NCI-H2081 (cell line): ENCODE data around the gene RAPGEF5.

Source experiments
- DNase-seq, 2 experiments: peaks; one replicate each; lab custom pipeline; 2025; lab: John Stamatoyannopoulos, UW

Gene RAPGEF5

DNA sequence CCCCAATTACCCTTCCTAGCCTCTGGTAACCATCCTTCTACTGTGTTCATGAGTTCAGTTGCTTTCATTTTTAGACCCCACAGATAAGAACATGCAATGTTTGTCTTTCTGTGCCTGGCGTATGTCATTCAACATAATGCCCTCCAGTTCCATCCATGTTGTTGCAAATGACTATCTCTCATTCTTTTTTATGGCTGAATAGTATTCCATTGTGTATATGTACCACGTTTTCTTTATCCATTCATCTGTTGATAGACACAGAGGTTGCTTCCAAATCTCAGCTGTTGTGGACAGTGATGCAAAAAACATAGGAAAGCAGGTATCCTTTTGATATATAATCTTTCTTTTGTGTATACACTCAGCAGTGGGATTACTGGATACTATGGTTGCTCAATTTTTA is 51.2 kb downstream of the RAPGEF5 start:
- DNase-seq, result no peak

DNA sequence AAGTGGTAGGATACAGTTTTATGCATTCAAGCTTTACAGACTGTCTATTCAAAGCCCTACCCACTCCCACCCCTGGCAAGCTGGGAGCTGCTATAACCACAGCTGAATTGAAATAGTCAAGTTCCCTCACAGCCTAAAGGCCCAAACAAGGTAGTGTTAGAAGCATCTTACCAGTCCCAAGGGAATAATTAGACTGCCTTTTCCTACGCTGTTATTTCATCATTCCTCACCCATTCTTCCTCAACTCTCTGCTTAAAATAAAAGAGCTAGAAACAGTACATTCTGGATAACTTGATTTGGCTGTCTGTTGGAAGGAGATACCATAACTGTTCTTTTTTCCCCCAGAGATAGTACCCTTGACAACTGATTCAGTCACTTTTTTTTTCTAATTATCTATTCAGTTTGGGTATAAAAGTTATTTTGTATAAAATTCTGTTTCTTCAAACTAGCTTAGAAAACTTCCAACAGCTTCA is 54.0 kb downstream of the RAPGEF5 start:
- DNase-seq, result no peak

DNA sequence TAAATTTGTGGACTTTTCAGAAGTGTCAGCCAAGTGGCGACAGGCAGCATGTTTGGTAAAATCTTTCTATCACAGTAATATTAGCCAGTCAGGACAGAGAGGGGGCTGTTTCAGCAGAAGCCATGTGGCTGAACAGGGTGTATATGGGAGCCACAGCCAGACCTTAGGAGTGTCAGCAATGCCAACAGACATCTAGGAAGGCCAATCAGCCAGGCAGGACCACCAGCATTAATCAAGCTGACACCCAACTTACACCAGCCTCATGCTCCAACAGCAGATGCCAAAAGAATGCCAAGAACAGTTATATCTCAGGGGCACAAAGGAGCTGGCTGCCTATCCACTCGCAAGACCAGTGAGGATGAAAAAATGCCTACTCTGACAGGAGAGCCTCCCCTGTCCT is 54.8 kb downstream of the RAPGEF5 start:
- DNase-seq, result no peak

DNA sequence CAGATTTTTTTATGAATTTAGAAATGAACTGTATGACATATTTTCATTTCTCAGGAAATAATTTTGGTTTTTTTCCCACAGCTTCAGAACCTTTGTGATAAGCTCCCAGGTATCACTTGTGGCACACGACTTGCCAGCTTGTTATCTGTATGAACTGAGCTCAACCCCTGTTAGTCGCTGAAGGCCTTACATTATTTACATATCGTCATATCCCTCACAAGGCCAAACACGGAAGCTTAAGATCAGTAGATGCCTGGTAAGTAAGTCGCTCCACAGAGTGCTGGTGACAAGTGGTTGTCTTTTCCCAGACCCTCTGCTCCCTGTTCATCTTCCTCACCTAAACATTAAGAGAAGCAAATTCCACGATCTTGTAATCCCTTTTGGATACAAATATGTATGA is 55.2 kb downstream of the RAPGEF5 start:
- DNase-seq, result no peak

DNA sequence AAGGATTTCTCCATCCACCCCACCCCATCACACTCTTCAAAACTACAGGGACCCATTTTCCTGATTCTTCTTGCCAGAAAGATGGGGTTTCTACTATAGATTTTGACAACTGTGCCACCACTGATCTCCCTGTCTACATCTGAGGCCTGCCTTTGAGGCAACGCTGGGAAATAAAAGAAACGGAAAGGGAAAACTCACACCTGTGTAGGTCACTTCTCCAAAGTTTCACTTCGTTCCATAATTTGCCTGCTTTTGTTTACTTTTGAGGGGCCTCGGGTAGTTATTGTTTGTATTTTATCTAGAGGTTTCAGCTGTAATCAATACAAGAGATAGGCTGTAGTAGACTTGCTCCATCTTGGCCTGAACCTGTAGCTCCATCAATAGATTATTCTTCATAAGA is 56.1 kb downstream of the RAPGEF5 start:
- DNase-seq, result no peak

DNA sequence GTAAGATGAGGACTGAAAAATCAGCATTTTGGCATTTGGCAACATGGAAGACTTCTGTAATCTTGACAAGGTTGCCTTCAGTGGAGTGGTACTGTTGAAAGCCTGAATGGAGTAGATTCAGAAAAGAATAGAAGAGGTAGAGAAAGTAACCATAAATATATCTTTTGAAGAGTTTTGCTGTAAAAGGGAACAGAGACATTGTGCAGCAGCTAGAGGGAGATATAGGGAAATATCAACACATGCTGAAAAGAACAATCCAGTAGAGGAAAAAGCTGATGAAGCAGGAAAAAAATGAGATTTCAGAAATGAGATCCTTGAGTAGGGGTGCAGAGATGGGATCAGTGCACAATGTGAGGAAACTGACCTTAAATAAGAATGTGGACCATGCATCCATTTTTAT is 60.0 kb downstream of the RAPGEF5 start:
- DNase-seq, result no peak

DNA sequence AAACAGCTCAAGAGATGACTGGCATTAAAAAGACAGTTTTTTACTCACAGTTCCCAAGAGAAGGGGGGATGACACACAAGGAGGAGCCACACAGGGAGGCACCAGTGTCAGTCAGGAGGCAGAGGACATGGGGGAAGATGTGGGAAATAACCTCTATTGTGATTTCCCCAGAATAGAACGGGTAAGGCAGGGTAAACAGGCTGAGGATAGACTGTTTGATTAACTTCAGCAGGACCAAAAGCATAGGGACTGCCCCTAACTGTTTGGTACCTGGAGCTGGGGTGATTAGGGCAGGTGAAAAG is 60.7 kb downstream of the RAPGEF5 start:
- no peak for DNase-seq

DNA sequence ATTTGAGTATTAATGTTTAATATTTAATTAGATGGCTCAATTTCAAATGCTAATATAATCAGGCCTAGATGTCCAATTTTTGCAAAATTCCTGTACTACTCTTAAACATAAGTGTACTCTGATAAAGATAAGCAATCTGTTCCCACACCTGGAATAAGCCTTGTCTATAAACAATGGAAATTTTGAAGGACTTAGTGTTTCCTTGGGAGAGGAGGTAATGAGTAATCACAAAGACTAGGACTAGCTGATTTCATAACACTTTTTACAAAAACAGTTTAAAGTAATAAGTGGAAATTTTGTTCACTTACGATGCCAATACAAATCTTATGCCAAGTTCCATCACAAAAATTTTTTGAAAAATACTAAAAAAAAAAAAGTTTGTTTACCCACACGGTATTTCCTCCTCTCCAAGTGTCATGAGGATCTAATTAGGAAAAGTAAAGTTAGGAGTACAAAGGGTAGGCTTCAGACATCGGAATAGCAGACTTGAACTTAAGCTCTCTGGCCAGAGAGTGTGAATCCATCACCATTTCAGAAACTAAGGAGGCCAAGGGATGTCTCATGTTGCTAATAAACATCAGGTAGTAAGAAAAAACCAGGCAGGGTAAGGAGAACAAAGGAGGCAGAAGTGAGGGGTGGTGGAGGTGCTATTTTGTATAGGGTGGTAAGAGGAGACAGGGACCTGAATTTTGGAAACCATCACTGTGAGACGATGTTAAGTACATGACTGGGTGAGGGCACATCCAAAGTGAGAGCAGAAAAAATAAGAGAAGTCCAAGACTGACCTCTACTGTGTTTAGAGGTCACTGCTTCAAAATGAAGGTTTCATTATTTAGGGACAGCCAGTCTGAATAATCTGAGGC is 61.3 kb downstream of the RAPGEF5 start:
- no peak for DNase-seq

DNA sequence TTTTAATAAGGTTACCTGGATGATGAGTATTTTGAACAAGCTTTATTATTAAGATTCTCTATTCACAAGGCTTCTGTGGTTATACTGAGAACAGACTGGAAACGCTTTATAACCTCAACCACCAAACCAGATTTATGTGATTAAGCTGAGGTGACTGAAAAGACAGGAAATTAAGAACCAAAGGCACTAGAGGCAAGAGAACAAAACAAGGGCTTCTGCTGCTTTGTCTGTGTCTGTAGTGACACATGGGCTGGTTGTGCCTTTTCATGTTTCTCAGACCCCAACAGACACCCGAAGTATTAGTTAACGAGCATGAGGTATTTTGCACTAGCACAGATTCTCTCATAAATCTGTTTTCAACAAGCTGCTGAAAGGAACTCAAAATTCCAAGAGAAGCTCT is 64.4 kb downstream of the RAPGEF5 start:
- no peak for DNase-seq

DNA sequence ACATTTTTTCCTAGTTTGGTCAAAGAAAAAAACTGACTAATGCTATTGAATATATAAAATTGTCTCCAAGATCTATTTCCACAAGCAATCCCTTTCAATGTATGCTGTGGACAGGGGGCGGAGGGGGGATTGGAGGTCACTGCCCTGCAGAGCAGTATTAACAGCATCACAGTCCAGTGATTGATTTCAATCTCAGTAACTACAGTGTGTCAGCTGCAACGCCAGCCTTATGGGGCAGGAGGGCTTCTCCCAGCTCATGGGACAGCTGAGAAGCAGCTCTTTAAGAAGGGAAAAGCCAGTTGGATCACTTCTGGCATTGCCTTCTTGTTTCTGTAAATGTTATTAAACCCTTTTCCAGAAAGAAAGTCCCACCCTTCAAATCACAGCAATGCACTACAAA is 65.0 kb downstream of the RAPGEF5 start:
- DNase-seq, result no peak

DNA sequence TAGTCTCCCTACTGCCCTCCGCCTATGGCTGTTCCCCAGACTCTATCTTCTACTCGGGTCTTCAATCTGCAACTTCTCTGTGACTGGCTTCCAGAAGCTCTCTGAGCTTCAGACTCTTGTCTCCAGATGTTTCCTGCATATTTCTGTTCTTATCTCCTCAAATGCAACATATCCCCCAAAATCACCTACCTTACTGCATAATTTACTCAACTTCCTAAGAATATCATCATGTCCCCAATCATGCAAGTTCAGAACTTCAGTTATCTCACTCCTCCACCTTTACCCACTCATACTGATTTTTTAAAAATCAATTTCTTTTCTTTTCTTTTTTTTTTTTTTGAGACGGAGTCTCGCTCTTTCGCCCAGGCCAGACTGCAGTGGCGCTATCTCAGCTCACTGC is 68.8 kb downstream of the RAPGEF5 start:
- DNase-seq, result no peak

DNA sequence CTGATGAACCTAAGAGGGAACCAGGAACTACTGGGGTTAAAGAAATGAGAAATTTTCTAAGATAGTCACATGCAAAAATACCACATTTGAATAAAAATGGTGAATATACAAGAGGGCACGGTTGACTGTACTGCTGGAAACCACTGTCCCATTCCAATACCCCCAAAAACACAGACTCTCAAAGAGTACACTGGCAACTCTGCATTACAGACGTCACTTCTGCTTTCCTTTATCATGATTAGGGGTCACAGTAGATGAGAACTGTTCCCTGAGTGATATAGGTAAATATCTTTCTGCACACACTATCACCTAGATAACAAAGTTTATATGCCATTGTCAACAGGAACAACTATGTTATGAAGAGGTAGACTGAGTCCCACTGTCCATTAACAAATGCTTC is 69.5 kb downstream of the RAPGEF5 start:
- no peak for DNase-seq

DNA sequence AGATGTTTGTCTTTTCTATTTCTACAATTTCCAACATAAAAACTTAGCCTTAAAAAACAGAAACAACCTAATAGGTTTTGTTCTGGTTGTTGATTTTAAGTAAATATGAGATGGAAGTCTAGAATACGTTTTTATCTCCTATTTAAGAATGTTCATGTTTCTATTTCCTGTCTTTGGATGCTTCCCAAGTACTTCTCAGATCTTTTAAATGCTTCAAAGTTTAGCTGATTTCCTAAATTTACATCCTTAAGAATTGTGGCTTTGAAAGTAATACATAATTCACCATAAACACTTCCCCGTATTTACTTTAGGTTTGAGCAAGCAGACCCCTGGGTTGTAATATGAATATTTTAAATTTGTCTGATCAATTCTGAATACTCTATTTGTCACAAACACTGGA is 70.5 kb downstream of the RAPGEF5 start:
- DNase-seq, result no peak

DNA sequence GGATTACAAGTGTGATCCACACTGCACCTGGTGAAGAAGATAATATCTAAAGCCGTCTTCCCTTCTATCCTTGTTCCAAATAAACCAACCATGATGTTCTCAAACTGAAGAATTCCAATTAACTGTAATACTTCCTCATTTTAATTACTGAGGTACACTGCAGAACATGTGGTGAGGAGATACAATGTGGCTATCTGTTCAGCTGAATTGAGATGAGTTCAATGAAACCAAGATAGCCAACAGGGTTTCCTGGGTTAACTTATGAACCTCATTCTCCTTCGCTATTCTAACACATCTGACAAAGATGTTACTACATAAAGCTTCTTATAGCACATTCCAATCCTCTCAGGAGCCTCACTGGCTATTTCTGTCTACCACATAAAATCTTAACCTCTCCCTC is 75.5 kb downstream of the RAPGEF5 start:
- no peak for DNase-seq

DNA sequence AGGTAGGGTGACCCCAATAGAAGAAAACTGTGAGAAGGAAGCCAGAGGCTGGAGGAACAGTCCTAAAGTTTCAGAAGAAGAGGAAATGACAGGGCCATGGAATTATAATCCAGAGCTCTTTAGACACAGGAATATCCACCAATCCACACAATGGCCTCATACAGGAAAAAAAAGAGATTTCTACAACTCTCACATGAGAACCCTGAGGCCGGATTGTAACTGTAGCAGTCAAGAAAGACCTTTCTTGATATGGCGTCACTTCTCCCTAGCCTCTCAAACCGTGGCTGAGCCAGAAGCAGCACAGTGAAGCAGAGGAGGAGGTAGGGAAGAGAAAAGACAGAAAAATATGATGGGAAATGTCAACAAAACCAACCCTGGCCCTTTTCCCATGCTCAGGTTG is 76.9 kb downstream of the RAPGEF5 start:
- DNase-seq, result no peak

DNA sequence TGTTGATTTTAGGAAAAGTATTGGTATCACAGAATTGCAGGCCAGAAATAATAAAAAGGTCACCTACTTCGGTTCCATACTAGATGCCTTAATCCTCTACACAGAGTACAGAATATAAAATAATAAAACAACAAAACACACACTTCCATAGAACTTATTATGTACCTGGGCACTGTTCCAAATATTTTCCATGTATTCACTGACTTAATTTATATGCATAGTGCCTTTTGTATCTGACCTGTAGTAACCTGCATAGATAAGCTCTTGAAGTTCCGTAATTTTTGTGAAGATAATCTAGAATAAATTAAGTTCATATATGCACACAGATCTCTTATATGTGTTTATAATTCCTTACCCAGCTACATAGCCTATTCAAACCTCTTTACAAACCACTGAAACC is 78.3 kb downstream of the RAPGEF5 start:
- DNase-seq, result peak in 1 of 2 experiments; percentile 16

DNA sequence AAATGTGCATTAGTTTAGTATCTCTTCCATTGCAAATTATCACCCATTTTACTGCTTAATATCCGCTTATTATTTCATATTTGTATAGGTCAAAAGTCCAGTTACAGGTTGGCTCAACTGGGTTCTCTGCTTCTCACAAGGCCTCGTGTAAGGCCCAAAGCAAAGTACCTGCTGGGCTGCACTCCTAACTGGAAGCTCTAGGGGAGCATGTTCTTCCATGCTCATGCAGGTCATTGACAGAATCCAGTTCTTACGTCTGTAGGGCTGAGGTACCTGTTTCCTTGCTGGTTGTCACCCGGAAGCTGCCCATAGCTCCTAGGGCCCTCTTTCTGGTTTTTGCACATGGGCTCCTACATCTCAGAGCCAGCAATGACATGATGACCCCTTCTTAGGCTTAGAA is 79.6 kb downstream of the RAPGEF5 start:
- no peak for DNase-seq

DNA sequence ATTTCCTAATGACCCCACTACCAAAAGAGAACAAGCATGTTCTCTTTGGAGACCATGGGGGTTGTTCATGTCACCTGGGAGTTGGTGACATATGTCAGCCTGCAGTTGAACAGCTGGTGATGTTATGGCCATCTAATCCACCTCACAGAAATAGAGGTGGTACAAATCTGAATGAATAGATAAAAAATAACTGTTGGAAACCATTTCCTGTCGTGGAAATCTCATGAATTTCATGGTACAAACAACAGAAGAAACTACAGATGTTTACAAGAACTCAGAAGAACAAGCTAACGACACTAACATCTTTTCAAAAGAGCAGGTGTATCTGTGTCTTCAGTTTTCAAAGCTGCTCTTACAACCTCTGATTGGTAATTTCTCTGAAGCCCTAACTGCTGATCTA is 81.3 kb downstream of the RAPGEF5 start:
- no peak for DNase-seq

DNA sequence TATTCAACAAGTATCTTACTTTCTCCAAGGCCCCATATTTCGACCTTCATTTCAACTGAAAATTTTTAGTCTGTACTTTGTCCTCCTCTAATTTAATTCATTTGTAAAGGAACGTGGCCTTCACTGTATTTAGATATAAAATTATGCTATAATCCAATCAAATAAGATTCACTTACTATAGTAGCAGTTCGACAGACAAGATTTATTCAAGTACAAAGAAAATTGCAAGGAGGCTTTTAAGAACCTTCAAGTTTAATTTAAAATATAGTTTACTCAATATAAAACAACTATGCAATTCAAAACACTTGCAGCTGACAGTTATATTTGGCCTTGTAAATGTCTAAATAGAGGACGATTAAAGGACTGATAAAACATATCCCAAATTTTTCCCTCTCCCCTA is 85.6 kb downstream of the RAPGEF5 start:
- no peak for DNase-seq

DNA sequence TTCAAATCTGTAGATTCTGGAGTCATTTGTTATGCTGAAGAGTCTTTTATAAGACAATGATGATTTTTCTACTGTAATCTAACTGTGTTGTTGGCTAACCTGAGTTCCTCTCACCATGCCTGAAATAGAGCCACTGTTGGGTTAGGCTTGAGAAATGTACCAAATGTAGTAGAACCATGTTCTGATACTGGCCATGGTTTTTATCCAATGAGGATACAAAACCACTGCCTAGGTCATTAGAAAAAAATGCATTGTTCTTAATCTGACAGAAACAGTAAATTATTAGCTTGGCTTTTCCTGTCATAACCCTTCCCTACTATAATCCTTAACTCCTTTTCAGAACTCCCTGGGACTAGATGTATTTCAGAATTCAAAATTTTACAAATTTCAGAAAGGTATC is 86.6 kb downstream of the RAPGEF5 start:
- no peak for DNase-seq

DNA sequence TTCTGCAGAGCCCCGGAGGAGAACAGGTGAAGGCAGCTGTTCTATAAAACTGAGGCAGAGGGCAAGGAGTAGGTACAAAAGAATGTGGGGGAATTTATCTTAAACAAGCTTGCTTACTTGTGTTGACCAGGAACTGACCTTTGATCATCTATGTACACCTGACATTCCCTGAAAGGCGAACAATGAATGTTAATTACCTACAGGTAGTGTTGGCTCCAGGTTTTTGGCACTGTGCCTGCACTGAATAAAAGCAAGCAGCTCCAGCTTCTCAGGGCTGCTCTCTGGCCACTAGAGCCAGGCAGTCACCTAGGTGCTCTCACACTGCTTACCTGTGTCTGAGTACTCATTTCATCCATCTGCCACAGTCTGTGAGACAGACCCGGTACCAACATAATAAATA is 87.0 kb downstream of the RAPGEF5 start:
- peak; percentile 36 to 73 for DNase-seq

DNA sequence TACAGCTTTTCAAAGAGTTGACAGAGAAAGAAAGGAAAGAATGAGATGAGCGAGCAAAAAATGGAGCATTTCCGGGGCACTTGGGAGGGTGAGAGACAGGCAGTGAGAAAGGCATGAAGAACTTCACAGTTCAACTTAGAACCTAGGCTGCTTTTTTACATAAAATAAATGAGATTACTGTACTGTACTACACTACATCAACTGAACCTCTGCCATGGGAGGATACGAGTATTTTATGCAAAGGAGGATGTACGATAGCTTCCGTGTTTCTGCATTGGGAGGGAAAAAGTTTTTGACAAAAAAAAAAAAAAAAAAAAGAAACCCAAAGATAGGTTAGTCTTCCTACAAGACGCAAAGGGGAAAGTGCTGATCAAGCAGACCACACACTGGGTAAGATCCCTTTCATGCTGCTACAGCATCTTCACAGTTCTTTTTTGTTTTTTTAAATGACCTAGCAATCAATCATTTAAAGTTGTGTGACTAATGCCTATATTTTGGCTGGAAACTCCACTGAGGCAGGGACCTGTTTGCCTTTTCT is 88.0 kb downstream of the RAPGEF5 start:
- DNase-seq, result no peak

DNA sequence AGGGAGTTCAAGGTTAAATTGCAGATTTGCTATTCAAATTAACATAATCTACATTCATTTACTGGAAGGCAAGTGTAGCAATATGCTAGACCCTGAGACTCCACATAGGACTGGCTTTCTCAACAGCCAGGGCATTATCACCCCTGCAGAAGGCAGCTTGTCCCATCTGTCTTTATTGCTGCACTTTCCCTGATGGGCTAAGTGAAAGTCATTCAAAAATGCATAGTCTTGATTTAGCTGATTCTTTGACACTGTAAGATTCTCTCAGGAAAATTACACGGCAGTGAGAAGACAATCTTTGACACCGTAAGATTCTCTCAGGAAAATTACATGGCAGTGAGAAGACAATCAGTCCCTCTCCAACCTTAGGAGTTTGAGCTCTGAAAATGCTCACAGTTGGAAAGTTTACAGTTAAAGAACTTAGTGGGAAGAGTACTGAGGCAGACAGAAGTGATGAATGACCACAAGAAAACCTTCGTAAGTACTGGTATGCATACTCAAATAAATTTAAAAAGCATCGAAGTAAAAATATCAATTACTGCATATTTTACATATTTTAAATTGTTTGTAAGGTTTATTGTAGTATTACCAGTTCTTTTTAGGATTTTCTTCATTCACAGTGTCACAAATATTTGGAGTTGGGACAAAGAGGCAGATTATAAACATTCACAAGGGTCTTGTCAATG is 88.9 kb downstream of the RAPGEF5 start:
- no peak for DNase-seq

DNA sequence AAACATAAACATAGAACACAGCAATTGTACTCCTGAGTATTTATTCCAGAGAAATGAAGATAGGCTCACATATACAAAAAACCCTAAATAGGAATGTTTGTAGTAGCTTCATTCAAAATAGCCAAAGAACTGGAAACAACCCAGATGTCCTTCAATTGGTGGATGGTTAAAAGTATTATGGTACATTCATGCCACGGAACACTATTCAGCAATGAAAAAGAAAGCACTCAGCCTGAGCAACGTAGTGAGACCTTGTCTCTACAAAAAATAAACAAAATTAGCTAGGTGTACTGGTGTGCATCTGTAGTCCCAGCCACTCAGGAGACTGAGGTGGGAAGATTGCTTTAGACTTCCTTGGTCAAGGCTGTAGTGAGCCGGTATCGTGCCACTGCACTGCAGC is 94.4 kb downstream of the RAPGEF5 start:
- DNase-seq, result no peak
